Epithelial cell of esophagus (primary cell): ENCODE results near the gene UBAC1.

Experiments used
- DNase-seq: peaks from one replicate; pipeline ENCODE4 v3.0.0; 2010; ENCODE audit warnings: low read depth
- H3K4me3 ChIP-seq: 2 replicates; pipeline ENCODE4 v1.5.1; 2011; ENCODE audit warnings: mild to moderate bottlenecking, low read length, control low read depth
- CTCF ChIP-seq: IDR thresholded peaks from 2 replicates; pipeline ENCODE4 v1.5.1; 2011; ENCODE audit warnings: low read depth, mild to moderate bottlenecking, low read length, control low read depth, inconsistent platforms; ENCODE audit not compliant: insufficient read depth; ENCODE audit errors: missing control alignments

The UBAC1 gene

GRCh38 chr9:135976944-135977343 lies 15.8 kb upstream of the UBAC1 start:
- DNase-seq, result no peak
- no peak for TF ChIP-seq CTCF
- H3K4me3 ChIP-seq, result no peak overlapping the region

- DNase-seq, result no peak
- no peak overlapping the region for H3K4me3 ChIP-seq
- no peak for TF ChIP-seq CTCF
Measured at GRCh38 chr9:135976531-135976930, 15.4 kb upstream of the UBAC1 start.

- no peak overlapping the region for H3K4me3 ChIP-seq
- no peak for DNase-seq
- TF ChIP-seq CTCF, result no peak
Measured at GRCh38 chr9:135975834-135976233, 14.7 kb upstream of the UBAC1 start.

- H3K4me3 ChIP-seq, result no peak overlapping the region
- DNase-seq, result no peak
- TF ChIP-seq CTCF, result peak; percentile 6
Measured at GRCh38 chr9:135974220-135974573, 13.0 kb upstream of the UBAC1 start.

- no peak for TF ChIP-seq CTCF
- no peak for DNase-seq
- no peak overlapping the region for H3K4me3 ChIP-seq
Measured at GRCh38 chr9:135973277-135974219, 12.4 kb upstream of the UBAC1 start.

- H3K4me3 ChIP-seq, result no peak overlapping the region
- peak; percentile 89 for DNase-seq
- no peak for TF ChIP-seq CTCF
Measured at GRCh38 chr9:135971892-135972291, 10.7 kb upstream of the UBAC1 start.

GRCh38 chr9:135971111-135971766 lies 10.1 kb upstream of the UBAC1 start:
- DNase-seq, result no peak
- no peak for TF ChIP-seq CTCF
- no peak overlapping the region for H3K4me3 ChIP-seq
